ENCODE results near the gene TXNDC2. TPM values are rescaled to one million over a fixed set of nuclear protein-coding genes. Genes with fewer than 3 reads are reported as not detected.

The TXNDC2 gene
- total and polyA plus RNA-seq, 10 of the 15 experiments (the other 5 are each of a cell fraction or from before 2014, with no cell fraction given), result 0.04 to 0.07 (median 0.06) TPM; not detected in 7

DNA sequence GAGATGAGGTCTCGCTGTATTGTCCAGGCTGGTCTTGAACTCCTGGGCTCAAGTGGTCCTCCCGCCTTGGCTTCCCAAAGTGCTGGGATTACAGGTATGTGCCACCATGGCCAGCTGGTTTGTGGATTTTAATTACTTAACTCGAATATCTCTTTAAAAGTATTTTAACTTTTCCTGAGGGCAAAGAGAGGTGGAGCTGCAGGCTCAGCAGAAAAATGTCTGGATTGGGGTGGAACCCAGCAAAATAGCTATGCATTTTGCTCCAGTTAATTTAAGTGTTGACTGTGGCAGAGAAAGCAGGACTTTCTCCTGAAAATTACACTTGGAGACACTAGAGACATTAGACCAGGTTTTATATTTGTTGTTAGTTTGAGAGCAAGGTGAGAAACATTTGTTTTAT, 35.5 kb upstream of the TXNDC2 start (continued):
- no peak for TF ChIP-seq STAT1 (conservative IDR thresholded peaks at IDR 0.05)
- no peak for TF ChIP-seq SUZ12 (IDR thresholded peaks at IDR 0.05; ENCODE audit: unreplicated experiment)
- no peak for TF ChIP-seq ASH2L (IDR thresholded peaks at IDR 0.05; ENCODE audit: borderline replicate concordance, low read depth)
- TF ChIP-seq BCL11A (IDR thresholded peaks at IDR 0.05; ENCODE audit: low read depth, low read length), result no peak
- no peak for TF ChIP-seq NFXL1 (IDR thresholded peaks at IDR 0.05; ENCODE audit: borderline replicate concordance)
- TF ChIP-seq, protein P1, sequence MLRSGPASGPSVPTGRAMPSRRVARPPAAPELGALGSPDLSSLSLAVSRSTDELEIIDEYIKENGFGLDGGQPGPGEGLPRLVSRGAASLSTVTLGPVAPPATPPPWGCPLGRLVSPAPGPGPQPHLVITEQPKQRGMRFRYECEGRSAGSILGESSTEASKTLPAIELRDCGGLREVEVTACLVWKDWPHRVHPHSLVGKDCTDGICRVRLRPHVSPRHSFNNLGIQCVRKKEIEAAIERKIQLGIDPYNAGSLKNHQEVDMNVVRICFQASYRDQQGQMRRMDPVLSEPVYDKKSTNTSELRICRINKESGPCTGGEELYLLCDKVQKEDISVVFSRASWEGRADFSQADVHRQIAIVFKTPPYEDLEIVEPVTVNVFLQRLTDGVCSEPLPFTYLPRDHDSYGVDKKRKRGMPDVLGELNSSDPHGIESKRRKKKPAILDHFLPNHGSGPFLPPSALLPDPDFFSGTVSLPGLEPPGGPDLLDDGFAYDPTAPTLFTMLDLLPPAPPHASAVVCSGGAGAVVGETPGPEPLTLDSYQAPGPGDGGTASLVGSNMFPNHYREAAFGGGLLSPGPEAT (IDR thresholded peaks at IDR 0.05; ENCODE audit: low read depth), result no peak
- TF ChIP-seq SUPT20H (IDR thresholded peaks at IDR 0.05; ENCODE audit: borderline replicate concordance, control insufficient read depth, low read depth, low read length), result no peak
- no peak for TF ChIP-seq HDAC6 (IDR thresholded peaks at IDR 0.05; ENCODE audit: unreplicated experiment)
- no peak for TF ChIP-seq SREBF2 (IDR thresholded peaks at IDR 0.05; ENCODE audit: low read length)
- no peak for TF ChIP-seq ZNF217 (IDR thresholded peaks at IDR 0.05)

- Histone ChIP-seq H3K27me3 (replicated peaks in 1 of 2; ENCODE audit: control insufficient read depth in 2 of 2, insufficient read depth in 2 of 2, low read length in 1 of 2) (no peaks in the 10 kb centered on the region), H2AFZ (ENCODE audit: control insufficient read depth, low read depth, low read length) (no peak overlapping the region), H4K20me1 (ENCODE audit: control insufficient read depth, insufficient read depth) (no peaks in the 10 kb centered on the region), H3K79me2 (ENCODE audit: control insufficient read depth, insufficient read depth, low read length) (no peaks in the 10 kb centered on the region), H3K36me3 (ENCODE audit: control insufficient read depth in 2 of 2, insufficient read depth in 2 of 2, low read length in 1 of 2) (no peaks in the 10 kb centered on the region), H3K27ac (ENCODE audit: control insufficient read depth, insufficient read depth) (no peak overlapping the region), H3K4me2 (ENCODE audit: control insufficient read depth, insufficient read depth) (no peak overlapping the region), H3K9ac (ENCODE audit: control insufficient read depth, insufficient read depth, low read length) (no peak overlapping the region), H3K4me1 (ENCODE audit: control insufficient read depth, insufficient read depth, low read length) (no peaks in the 10 kb centered on the region), H3K4me3 (no peak overlapping the region), H3K9me3 (replicated peaks; ENCODE audit: control insufficient read depth, insufficient read depth, low read length) (no peaks in the 10 kb centered on the region)
- FAIRE-seq (no peak), ATAC-seq (no peak), DNase-seq (ENCODE audit: low read depth, low spot score) (no peak)
- intact Hi-C loops (cut with micrococcal nuclease; ENCODE audit: unreplicated experiment), result no loop called here
- ChIA-PET CTCF (no interaction called here), SMC1A (ENCODE audit: uncharacterized antibody, unreplicated experiment) (no interaction called here), RAD21 (ENCODE audit: unreplicated experiment) (no interaction called here), POLR2A (no interaction called here)
- 97% methylated on average over 2 of the region's 2 CpGs for WGBS (ENCODE audit: insufficient coverage, insufficient replicate concordance, low lambda C conversion rate, missing lambda C conversion rate)
- no TSS peak for BruUV-seq (replicated peaks)
- in situ Hi-C loops (cut with MboI), result no loop called here
- TF ChIP-seq IRF4 (IDR thresholded peaks at IDR 0.05; ENCODE audit: low read depth, low read length), result no peak
- no peak for TF ChIP-seq RAD21 (IDR thresholded peaks at IDR 0.05; ENCODE audit: insufficient read depth, low read depth, low read length)
- TF ChIP-seq, protein P2, sequence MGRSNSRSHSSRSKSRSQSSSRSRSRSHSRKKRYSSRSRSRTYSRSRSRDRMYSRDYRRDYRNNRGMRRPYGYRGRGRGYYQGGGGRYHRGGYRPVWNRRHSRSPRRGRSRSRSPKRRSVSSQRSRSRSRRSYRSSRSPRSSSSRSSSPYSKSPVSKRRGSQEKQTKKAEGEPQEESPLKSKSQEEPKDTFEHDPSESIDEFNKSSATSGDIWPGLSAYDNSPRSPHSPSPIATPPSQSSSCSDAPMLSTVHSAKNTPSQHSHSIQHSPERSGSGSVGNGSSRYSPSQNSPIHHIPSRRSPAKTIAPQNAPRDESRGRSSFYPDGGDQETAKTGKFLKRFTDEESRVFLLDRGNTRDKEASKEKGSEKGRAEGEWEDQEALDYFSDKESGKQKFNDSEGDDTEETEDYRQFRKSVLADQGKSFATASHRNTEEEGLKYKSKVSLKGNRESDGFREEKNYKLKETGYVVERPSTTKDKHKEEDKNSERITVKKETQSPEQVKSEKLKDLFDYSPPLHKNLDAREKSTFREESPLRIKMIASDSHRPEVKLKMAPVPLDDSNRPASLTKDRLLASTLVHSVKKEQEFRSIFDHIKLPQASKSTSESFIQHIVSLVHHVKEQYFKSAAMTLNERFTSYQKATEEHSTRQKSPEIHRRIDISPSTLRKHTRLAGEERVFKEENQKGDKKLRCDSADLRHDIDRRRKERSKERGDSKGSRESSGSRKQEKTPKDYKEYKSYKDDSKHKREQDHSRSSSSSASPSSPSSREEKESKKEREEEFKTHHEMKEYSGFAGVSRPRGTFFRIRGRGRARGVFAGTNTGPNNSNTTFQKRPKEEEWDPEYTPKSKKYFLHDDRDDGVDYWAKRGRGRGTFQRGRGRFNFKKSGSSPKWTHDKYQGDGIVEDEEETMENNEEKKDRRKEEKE (IDR thresholded peaks at IDR 0.05), result no peak
- TF ChIP-seq TAF1 (IDR thresholded peaks at IDR 0.05; ENCODE audit: borderline replicate concordance, low read depth, low read length), result no peak
- TF ChIP-seq NFIC (IDR thresholded peaks at IDR 0.05; ENCODE audit: low read depth, low read length), result no peak
- no peak for TF ChIP-seq RFX5 (IDR thresholded peaks at IDR 0.05; ENCODE audit: low read depth, low read length)
- TF ChIP-seq, protein P3, sequence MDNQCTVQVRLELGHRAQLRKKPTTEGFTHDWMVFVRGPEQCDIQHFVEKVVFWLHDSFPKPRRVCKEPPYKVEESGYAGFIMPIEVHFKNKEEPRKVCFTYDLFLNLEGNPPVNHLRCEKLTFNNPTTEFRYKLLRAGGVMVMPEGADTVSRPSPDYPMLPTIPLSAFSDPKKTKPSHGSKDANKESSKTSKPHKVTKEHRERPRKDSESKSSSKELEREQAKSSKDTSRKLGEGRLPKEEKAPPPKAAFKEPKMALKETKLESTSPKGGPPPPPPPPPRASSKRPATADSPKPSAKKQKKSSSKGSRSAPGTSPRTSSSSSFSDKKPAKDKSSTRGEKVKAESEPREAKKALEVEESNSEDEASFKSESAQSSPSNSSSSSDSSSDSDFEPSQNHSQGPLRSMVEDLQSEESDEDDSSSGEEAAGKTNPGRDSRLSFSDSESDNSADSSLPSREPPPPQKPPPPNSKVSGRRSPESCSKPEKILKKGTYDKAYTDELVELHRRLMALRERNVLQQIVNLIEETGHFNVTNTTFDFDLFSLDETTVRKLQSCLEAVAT (IDR thresholded peaks at IDR 0.05), result no peak
- TF ChIP-seq FOS (IDR thresholded peaks at IDR 0.05; ENCODE audit: borderline replicate concordance, extremely low read depth, insufficient read length), result no peak
These were observed 34.3 kb upstream of the TXNDC2 start for GRCh38 chr18:9851511-9851910.
